ENCODE measurements around the gene FOXO6. TPM values are rescaled to one million over a fixed set of nuclear protein-coding genes. Genes with fewer than 3 reads are reported as not detected.

Gene FOXO6
- total RNA-seq, 1 donor from 2014 or later, result 11.7 TPM

- no peak for DNase-seq
- Mint-ChIP-seq H3K36me3 (ENCODE audit: unreplicated experiment) (peaks cover 16% of the 10 kb centered on the region), H3K4me1 (ENCODE audit: low read depth, unreplicated experiment) (peaks cover 26% of the 10 kb centered on the region), H3K9me3 (ENCODE audit: unreplicated experiment) (peaks cover 10% of the 10 kb centered on the region), H3K4me3 (ENCODE audit: unreplicated experiment) (no peak overlapping the region), H3K27ac (ENCODE audit: unreplicated experiment) (peak overlapping the region; percentile 53), H3K27me3 (ENCODE audit: unreplicated experiment) (peaks cover 26% of the 10 kb centered on the region)
- no peak for TF ChIP-seq CTCF (IDR thresholded peaks at IDR 0.05; ENCODE audit: partially characterized antibody, unreplicated experiment)
Measured at GRCh38 chr1:41386196-41386663, 25.0 kb downstream of the FOXO6 start.

- Mint-ChIP-seq H3K4me1 (ENCODE audit: low read depth, unreplicated experiment) (peaks cover 26% of the 10 kb centered on the region), H3K27me3 (ENCODE audit: unreplicated experiment) (peaks cover 28% of the 10 kb centered on the region), H3K36me3 (ENCODE audit: unreplicated experiment) (peaks cover 16% of the 10 kb centered on the region), H3K9me3 (ENCODE audit: unreplicated experiment) (peaks cover 10% of the 10 kb centered on the region), H3K27ac (ENCODE audit: unreplicated experiment) (no peak overlapping the region), H3K4me3 (ENCODE audit: unreplicated experiment) (peak overlapping the region; percentile 0)
- no peak for DNase-seq
- TF ChIP-seq CTCF (IDR thresholded peaks at IDR 0.05; ENCODE audit: partially characterized antibody, unreplicated experiment), result no peak
Measured at GRCh38 chr1:41387667-41388091, 26.4 kb downstream of the FOXO6 start.

- TF ChIP-seq CTCF (IDR thresholded peaks at IDR 0.05; ENCODE audit: partially characterized antibody, unreplicated experiment), result no peak
- Mint-ChIP-seq H3K4me3 (ENCODE audit: unreplicated experiment) (no peak overlapping the region), H3K27me3 (ENCODE audit: unreplicated experiment) (peaks cover 23% of the 10 kb centered on the region), H3K36me3 (ENCODE audit: unreplicated experiment) (peaks cover 13% of the 10 kb centered on the region), H3K9me3 (ENCODE audit: unreplicated experiment) (peaks cover 10% of the 10 kb centered on the region), H3K27ac (ENCODE audit: unreplicated experiment) (no peak overlapping the region), H3K4me1 (ENCODE audit: low read depth, unreplicated experiment) (peaks cover 23% of the 10 kb centered on the region)
- DNase-seq, result no peak
Measured at GRCh38 chr1:41388510-41388909, 27.3 kb downstream of the FOXO6 start.

- no peak for DNase-seq
- TF ChIP-seq CTCF (IDR thresholded peaks at IDR 0.05; ENCODE audit: partially characterized antibody, unreplicated experiment), result no peak
- Mint-ChIP-seq H3K4me3 (ENCODE audit: unreplicated experiment) (no peak overlapping the region), H3K9me3 (ENCODE audit: unreplicated experiment) (peaks cover 8% of the 10 kb centered on the region), H3K27me3 (ENCODE audit: unreplicated experiment) (peaks cover 18% of the 10 kb centered on the region), H3K36me3 (ENCODE audit: unreplicated experiment) (peaks cover 8% of the 10 kb centered on the region), H3K4me1 (ENCODE audit: low read depth, unreplicated experiment) (peaks cover 23% of the 10 kb centered on the region), H3K27ac (ENCODE audit: unreplicated experiment) (no peak overlapping the region)
Measured at GRCh38 chr1:41389009-41389408, 27.8 kb downstream of the FOXO6 start.

GRCh38 chr1:41390166-41390565 lies 28.9 kb downstream of the FOXO6 start:
- peaks cover 28% of the 10 kb centered on the region for H3K4me1 Mint-ChIP-seq (ENCODE audit: low read depth, unreplicated experiment)
- peaks cover 12% of the 10 kb centered on the region for H3K27me3 Mint-ChIP-seq (ENCODE audit: unreplicated experiment)
- no peak for TF ChIP-seq CTCF (IDR thresholded peaks at IDR 0.05; ENCODE audit: partially characterized antibody, unreplicated experiment)
- no peaks in the 10 kb centered on the region for H3K36me3 Mint-ChIP-seq (ENCODE audit: unreplicated experiment)
- peaks cover 6% of the 10 kb centered on the region for H3K9me3 Mint-ChIP-seq (ENCODE audit: unreplicated experiment)
- H3K27ac Mint-ChIP-seq (ENCODE audit: unreplicated experiment), result no peak overlapping the region
- no peak for DNase-seq
- H3K4me3 Mint-ChIP-seq (ENCODE audit: unreplicated experiment), result no peak overlapping the region
